ENCODE data around the gene ITLN1. TPM values are rescaled to one million over a fixed set of nuclear protein-coding genes. Genes with fewer than 3 reads are reported as not detected.
"Not testable (repeated sequence)": the region's sequence is repeated elsewhere in the genome, so short reads cannot be mapped to it uniquely, and the experiment has no call there.

The ITLN1 gene
- total RNA-seq, 1 donor from 2014 or later = 2.7 TPM

GRCh38 chr1:160904783-160905616, 20.0 kb upstream of the ITLN1 start:
- TF ChIP-seq CTCF (IDR thresholded peaks at IDR 0.05) = no peak
- Histone ChIP-seq H3K9me3 (no peaks in the 10 kb centered on the region), H3K4me3 (no peak overlapping the region), H3K4me1 (peaks cover 10% of the 10 kb centered on the region), H3K27me3 (ENCODE audit: low read depth) (no peaks in the 10 kb centered on the region), H3K36me3 (no peaks in the 10 kb centered on the region), H3K27ac (peak overlapping the region; percentile 53)
- no peak for DNase-seq
- intact Hi-C loops (cut with DNase I) = no loop called here
- ATAC-seq = peak; percentile 89 to 95

- H3K4me1 ChIP-seq = peaks cover 10% of the 10 kb centered on the region
- H3K9me3 ChIP-seq; H3K4me3 ChIP-seq; H3K27me3 ChIP-seq (ENCODE audit: low read depth); H3K27ac ChIP-seq; H3K36me3 ChIP-seq; DNase-seq; ATAC-seq; intact Hi-C loops (cut with DNase I): not testable (repeated sequence)
Measured at GRCh38 chr1:160902251-160902650, 17.3 kb upstream of the ITLN1 start.

GRCh38 chr1:160901768-160902167, 16.8 kb upstream of the ITLN1 start:
- H3K36me3 ChIP-seq = no peaks in the 10 kb centered on the region
- no peak for DNase-seq
- no peaks in the 10 kb centered on the region for H3K27me3 ChIP-seq (ENCODE audit: low read depth)
- intact Hi-C loops (cut with DNase I) = no loop called here
- H3K9me3 ChIP-seq = no peaks in the 10 kb centered on the region
- peaks cover 10% of the 10 kb centered on the region for H3K4me1 ChIP-seq
- H3K27ac ChIP-seq = no peak overlapping the region
- no peak for ATAC-seq
- TF ChIP-seq CTCF (IDR thresholded peaks at IDR 0.05) = no peak
- H3K4me3 ChIP-seq = no peak overlapping the region

GRCh38 chr1:160900683-160901082, 15.7 kb upstream of the ITLN1 start:
- H3K9me3 ChIP-seq; DNase-seq; H3K27me3 ChIP-seq (ENCODE audit: low read depth); H3K36me3 ChIP-seq; H3K4me3 ChIP-seq; H3K4me1 ChIP-seq; H3K27ac ChIP-seq; ATAC-seq; intact Hi-C loops (cut with DNase I): not testable (repeated sequence)

- DNase-seq; H3K27me3 ChIP-seq (ENCODE audit: low read depth); ATAC-seq; H3K9me3 ChIP-seq; intact Hi-C loops (cut with DNase I); H3K4me1 ChIP-seq; H3K36me3 ChIP-seq; H3K27ac ChIP-seq; H3K4me3 ChIP-seq: not testable (repeated sequence)
Measured at GRCh38 chr1:160894368-160895135, 9.6 kb upstream of the ITLN1 start.

- no peaks in the 10 kb centered on the region for H3K27me3 ChIP-seq (ENCODE audit: low read depth)
- no peaks in the 10 kb centered on the region for H3K9me3 ChIP-seq
- no peak overlapping the region for H3K27ac ChIP-seq
- ATAC-seq (no peak), DNase-seq (no peak)
- TF ChIP-seq CTCF (IDR thresholded peaks at IDR 0.05) = no peak
- no peaks in the 10 kb centered on the region for H3K36me3 ChIP-seq
- H3K4me1 ChIP-seq = no peaks in the 10 kb centered on the region
- intact Hi-C loops (cut with DNase I) = no loop called here
- H3K4me3 ChIP-seq = no peak overlapping the region
Measured at GRCh38 chr1:160891474-160891873, 6.5 kb upstream of the ITLN1 start.

GRCh38 chr1:160888926-160889325, 3.9 kb upstream of the ITLN1 start:
- Histone ChIP-seq H3K27me3 (ENCODE audit: low read depth) (no peaks in the 10 kb centered on the region), H3K27ac (no peak overlapping the region), H3K9me3 (no peaks in the 10 kb centered on the region), H3K4me1 (no peaks in the 10 kb centered on the region), H3K36me3 (no peaks in the 10 kb centered on the region), H3K4me3 (no peak overlapping the region)
- intact Hi-C loops (cut with DNase I) = no loop called here
- ATAC-seq (no peak), DNase-seq (no peak)
- no peak for TF ChIP-seq CTCF (IDR thresholded peaks at IDR 0.05)

All from lower lobe of right lung (tissue), 2 donors.